K562 (cell line): ENCODE data around the gene PTPRG. TPM values are rescaled to one million over a fixed set of nuclear protein-coding genes. Genes with fewer than 3 reads are reported as not detected.

Experiments used
- ATAC-seq: fragments of 200-7000 bp; cut with Tn5 transposase; 3 replicates; pipeline ENCODE4 v1.9.1; 2020; ENCODE audit warnings: moderate library complexity
- BruUV-seq: library from RNA; stranded (reverse); fragments of 400-500 nt; replicated peaks from 2 replicates; lab custom pipeline; 2021; lab: Mats Ljungman, UMichigan
- CTCF ChIA-PET: fragments of 300-600 bp; formaldehyde crosslinking; extraction: SDS; loops from one replicate; lab custom pipeline; 2021; ENCODE audit warnings: low intra/inter-chr PET ratio; lab: Yijun Ruan, JAX
- POLR2A ChIA-PET: fragments of 300-600, 350-650 bp; sonication (Branson Sonifier 250); formaldehyde crosslinking; extraction: SDS; loops from one replicate; lab custom pipeline; 2021; ENCODE audit warnings: antibody characterized with exemption, inconsistent platforms; lab: Yijun Ruan, JAX
- DNase-seq, 4 experiments: peaks; one replicate each; pipeline versions ENCODE4 v3.0.0 to v3.0.0-alpha.2; 2011 to 2018; ENCODE audit warnings: low spot score in 3 of 4, mixed read lengths in 3 of 4; ENCODE audit errors: extremely low read depth in 1 of 4
- FAIRE-seq: peaks from 2 replicates; lab custom pipeline; 2011; peaks lifted over from hg19 to GRCh38; lab: Jason Lieb, UNC
- H2AFZ ChIP-seq: 2 replicates; pipeline ENCODE4 v1.6.0; 2011; ENCODE audit warnings: low read depth, low read length, control low read depth, inconsistent platforms
- H3K27ac ChIP-seq: fragments of 200-600 bp; 3 replicates; pipeline ENCODE4 v1.8.0; 2011; ENCODE audit warnings: low read depth, mild to moderate bottlenecking, control low read depth, inconsistent platforms, low read length, moderate library complexity, mixed read lengths; ENCODE audit errors: extremely low read depth
- H3K27me3 ChIP-seq, 2 experiments: fragments of 300-600 bp in 1 of 2; 2 replicates in 1 of 2; 3 replicates in 1 of 2; pipeline versions ENCODE4 v1.6.0 to v1.8.0; 2011; ENCODE audit warnings: inconsistent platforms in 2 of 2, low read length in 2 of 2, mild to moderate bottlenecking in 1 of 2, mixed read lengths in 1 of 2, moderate library complexity in 1 of 2; ENCODE audit not compliant: control insufficient read depth in 2 of 2, insufficient read depth in 2 of 2
- H3K36me3 ChIP-seq: fragments of 300-600 bp; 3 replicates; pipeline ENCODE4 v1.8.0; 2011; ENCODE audit warnings: mild to moderate bottlenecking, low read length, inconsistent platforms; ENCODE audit not compliant: control insufficient read depth, insufficient read depth
- H3K4me1 ChIP-seq, 2 experiments: fragments of 200-600 bp in 1 of 2; replicated peaks in 1 of 2; 2 replicates in 1 of 2; 3 replicates in 1 of 2; pipeline versions ENCODE4 v1.5.1 to v1.8.0; 2011; ENCODE audit warnings: inconsistent platforms in 2 of 2, low read length in 2 of 2, mild to moderate bottlenecking in 1 of 2, mixed read lengths in 1 of 2, moderate library complexity in 1 of 2; ENCODE audit not compliant: control insufficient read depth in 2 of 2, insufficient read depth in 2 of 2
- H3K4me2 ChIP-seq: 2 replicates; pipeline ENCODE4 v1.6.1; 2011; ENCODE audit warnings: low read length, control low read depth, inconsistent platforms, mixed read lengths; ENCODE audit not compliant: insufficient read depth
- H3K4me3 ChIP-seq: fragments of 200-600 bp; sonication (generic), shearing (Covaris generic); 2 replicates; pipeline ENCODE4 v1.5.1; 2016; ENCODE audit warnings: control low read depth, inconsistent platforms
- H3K79me2 ChIP-seq: fragments of 200-600 bp; 3 replicates; pipeline ENCODE4 v1.8.0; 2011; ENCODE audit warnings: low read length, inconsistent platforms; ENCODE audit not compliant: control insufficient read depth, insufficient read depth
- H3K9ac ChIP-seq, 2 experiments: 2 replicates each; pipeline versions ENCODE4 v1.6.0 to v1.6.1; 2011; ENCODE audit warnings: low read depth in 2 of 2, low read length in 2 of 2, control low read depth in 1 of 2, inconsistent platforms in 1 of 2, mild to moderate bottlenecking in 1 of 2, mixed read lengths in 1 of 2; ENCODE audit not compliant: insufficient read depth in 1 of 2
- H3K9me1 ChIP-seq: one replicate; pipeline ENCODE4 v1.6.0; 2011; ENCODE audit warnings: inconsistent platforms, mild to moderate bottlenecking, low read length, moderate library complexity; ENCODE audit not compliant: control insufficient read depth, insufficient read depth
- H3K9me3 ChIP-seq: replicated peaks from 2 replicates; pipeline ENCODE4 v1.5.1; 2011; ENCODE audit warnings: low read depth, low read length, inconsistent platforms; ENCODE audit not compliant: control insufficient read depth, insufficient read depth
- H4K20me1 ChIP-seq: replicated peaks from 2 replicates; pipeline ENCODE4 v1.6.1; 2011; ENCODE audit warnings: low read length, inconsistent platforms, mixed read lengths; ENCODE audit not compliant: control insufficient read depth, insufficient read depth
- ATF2 ChIP-seq: sonication (generic); formaldehyde crosslinking; IDR thresholded peaks from 2 replicates; pipeline ENCODE4 v1.8.1; 2022; ENCODE audit warnings: missing genetic modification reagents
- ELF1 ChIP-seq: fragments of 200-800 bp; sonication (Bioruptor generic); IDR thresholded peaks from 2 replicates; pipeline ENCODE4 v1.6.1; 2016; ENCODE audit warnings: missing genetic modification characterization, missing compliant biosample characterization
- FOXO4 ChIP-seq: fragments of 450-650 bp; formaldehyde crosslinking; IDR thresholded peaks from 2 replicates; pipeline ENCODE4 v1.4.0; 2020; ENCODE audit warnings: mild to moderate bottlenecking, moderate library complexity
- HSF4 ChIP-seq: fragments of 250-450 bp; sonication (Bioruptor Pico); IDR thresholded peaks from 2 replicates; pipeline ENCODE4 v2.1.2; 2022; ENCODE audit warnings: mild to moderate bottlenecking, moderate library complexity, borderline replicate concordance
- JUNB ChIP-seq: fragments of 450-650 bp; formaldehyde crosslinking; conservative IDR thresholded peaks from 2 replicates; pipeline ENCODE4 v1.4.0; 2020; ENCODE audit warnings: mild to moderate bottlenecking
- KAT7 ChIP-seq: sonication (generic); formaldehyde crosslinking; IDR thresholded peaks from 2 replicates; pipeline ENCODE4 v1.8.0; 2022; ENCODE audit warnings: missing genetic modification reagents, mild to moderate bottlenecking, borderline replicate concordance
- MECOM ChIP-seq: fragments of 250-450 bp; sonication (Bioruptor Pico); IDR thresholded peaks from 2 replicates; pipeline ENCODE4 v1.8.0; 2022; ENCODE audit warnings: inconsistent platforms
- NCOA4 ChIP-seq: fragments of 450-650 bp; IDR thresholded peaks from 2 replicates; pipeline ENCODE4 v1.6.1; 2018; ENCODE audit warnings: mild to moderate bottlenecking; ENCODE audit not compliant: partially characterized antibody
- RAD21 ChIP-seq, 2 experiments: fragments of 250-450 bp in 1 of 2; fragments of 450-650 bp in 1 of 2; sonication (Bioruptor Pico) in 1 of 2; formaldehyde crosslinking in 1 of 2; IDR thresholded peaks in 1 of 2; conservative IDR thresholded peaks in 1 of 2; 2 replicates each; pipeline versions ENCODE4 v1.4.0 to v1.8.0; 2020 to 2022; ENCODE audit warnings: mild to moderate bottlenecking in 2 of 2, moderate library complexity in 1 of 2
- SETDB1 ChIP-seq: IDR thresholded peaks from one replicate; pipeline ENCODE4 v1.6.1; 2012; ENCODE audit warnings: low read length, control low read depth, inconsistent platforms
- SMAD3 ChIP-seq: fragments of 450-650 bp; formaldehyde crosslinking; conservative IDR thresholded peaks from 2 replicates; pipeline ENCODE4 v1.4.0; 2020; ENCODE audit warnings: mild to moderate bottlenecking
- SMARCA5 ChIP-seq: fragments of 450-650 bp; IDR thresholded peaks from 2 replicates; pipeline ENCODE4 v1.6.1; 2016
- SMARCE1 ChIP-seq: fragments of 450-650 bp; IDR thresholded peaks from 2 replicates; pipeline ENCODE4 v1.7.1; 2016; ENCODE audit warnings: mild to moderate bottlenecking
- TEAD1 ChIP-seq, 2 experiments: fragments of 450-650 bp in 1 of 2; sonication (generic) in 1 of 2; formaldehyde crosslinking; IDR thresholded peaks; 2 replicates each; pipeline versions ENCODE4 v1.4.0 to v1.8.0; 2020 to 2022; ENCODE audit warnings: mild to moderate bottlenecking in 2 of 2, missing genetic modification reagents in 1 of 2
- ZBTB11 ChIP-seq, 3 experiments: fragments of 200-800 bp in 1 of 3; fragments of 250-450 bp in 1 of 3; fragments of 450-650 bp in 1 of 3; sonication (Bioruptor Pico) in 1 of 3; sonication (Bioruptor generic) in 1 of 3; formaldehyde crosslinking in 1 of 3; IDR thresholded peaks; 2 replicates each; pipeline versions ENCODE4 v1.6.1 to v1.8.0; 2016 to 2022; ENCODE audit warnings: mild to moderate bottlenecking in 2 of 3, missing genetic modification characterization in 2 of 3, missing compliant biosample characterization in 1 of 3, moderate library complexity in 1 of 3
- ZC3H8 ChIP-seq: fragments of 450-650 bp; IDR thresholded peaks from 2 replicates; pipeline ENCODE4 v1.6.1; 2017
- ZNF140 ChIP-seq: fragments of 250-450 bp; sonication (Bioruptor Pico); IDR thresholded peaks from 2 replicates; pipeline ENCODE4 v1.8.0; 2021; ENCODE audit warnings: moderate library complexity, mild to moderate bottlenecking, inconsistent platforms
- ZNF77 ChIP-seq: fragments of 250-450 bp; sonication (Bioruptor Pico); IDR thresholded peaks from 2 replicates; pipeline ENCODE4 v1.5.0; 2020
- WGBS: fragments of 100-300 bp; shearing (Covaris generic); methylation state at CpG from one replicate; pipeline ENCODE4 v1.1.6; 2016; ENCODE audit warnings: low coverage, mixed read lengths; ENCODE audit not compliant: insufficient coverage; ENCODE audit errors: missing lambda C conversion rate; 5-methylcytosine and 5-hydroxymethylcytosine counted together
- in situ Hi-C: fragments of 300-500 bp; cut with MboI; formaldehyde crosslinking; loops from 4 replicates; pipeline ENCODE4 v1.15.0; 2018; ENCODE audit warnings: inconsistent platforms, mixed read lengths
- intact Hi-C: fragments of 100-400 bp; cut with micrococcal nuclease; formaldehyde crosslinking; loops from 2 replicates; pipeline ENCODE4 v1.14.2; 2022
- polyA plus RNA-seq, 8 experiments: library from polyadenylated mRNA; depleted of rRNA in 4 of 8; stranded (reverse) in 5 of 8; unstranded in 3 of 8; fragments of >200 nt; fragmentation: Nextera tagmentation in 2 of 8; fragmentation: Illumina TruSeq in 1 of 8; extraction: Ambion mirVana in 2 of 8; extraction: Trizol in 1 of 8; gene quantifications; 2 replicates each; pipeline versions ENCODE4 v1.2.1 to v1.2.3, GENCODE V29; 2011 to 2014; ENCODE audit warnings: inconsistent platforms in 1 of 8, missing spikeins in 1 of 8
- total RNA-seq, 7 experiments: library from RNA; depleted of rRNA in 6 of 7; stranded (reverse); fragments of >200 nt in 6 of 7; fragmentation: Illumina TruSeq in 2 of 7; extraction: Trizol in 2 of 7; gene quantifications; 2 replicates each; pipeline versions ENCODE4 v1.2.1 to v1.2.3, GENCODE V29; 2011 to 2021; ENCODE audit warnings: low replicate concordance in 1 of 7

Gene PTPRG
- total and polyA plus RNA-seq, 9 of the 15 experiments (the other 6 are each of a cell fraction or from before 2014, with no cell fraction given) = 0.16 TPM; not detected in 8

GRCh38 chr3:61646360-61646759 lies 85.0 kb downstream of the PTPRG start:
- Histone ChIP-seq H3K27ac (no peak overlapping the region), H3K9ac (no peak overlapping the region), H3K4me1 (no peaks in the 10 kb centered on the region), H3K36me3 (no peaks in the 10 kb centered on the region), H3K4me3 (no peak overlapping the region), H3K79me2 (no peaks in the 10 kb centered on the region), H4K20me1 (no peaks in the 10 kb centered on the region), H2AFZ (no peak overlapping the region), H3K9me1 (no peaks in the 10 kb centered on the region), H3K9me3 (no peaks in the 10 kb centered on the region), H3K4me2 (no peak overlapping the region), H3K27me3 (no peaks in the 10 kb centered on the region)
- intact Hi-C loops (no loop called here), in situ Hi-C loops (no loop called here)
- DNase-seq (no peak), ATAC-seq (no peak), FAIRE-seq (no peak)
- no TSS peak for BruUV-seq
- ChIA-PET POLR2A (no interaction called here), CTCF (no interaction called here)
- WGBS = 0% methylated on average over 1 of the region's 1 CpG
- TF ChIP-seq KAT7 (CRISPR knock-in tag) = no peak
- no peak for TF ChIP-seq SMARCE1
- no peak for TF ChIP-seq ATF2 (CRISPR knock-in tag)
- no peak for TF ChIP-seq MECOM (CRISPR knock-in tag)
- TF ChIP-seq HSF4 = no peak
- no peak for TF ChIP-seq SETDB1
- TF ChIP-seq ELF1 (tag) = no peak
- TF ChIP-seq ZC3H8 = no peak
- TF ChIP-seq RAD21 (CRISPR knock-in tag; conservative IDR thresholded peaks at IDR 0.05 in 1 of 2, IDR thresholded peaks at IDR 0.05 in 1 of 2) = no peak
- no peak for TF ChIP-seq SMAD3 (CRISPR knock-in tag)
- TF ChIP-seq NCOA4 = no peak
- no peak for TF ChIP-seq FOXO4 (CRISPR knock-in tag)
- no peak for TF ChIP-seq ZBTB11 (CRISPR knock-in tag; IDR thresholded peaks at IDR 0.05)
- TF ChIP-seq ZNF140 = no peak
- TF ChIP-seq JUNB = no peak
- no peak for TF ChIP-seq SMARCA5
- TF ChIP-seq ZNF77 (CRISPR knock-in tag) = no peak
- no peak for TF ChIP-seq TEAD1 (CRISPR knock-in tag; IDR thresholded peaks at IDR 0.05)
